ENCODE data around the gene HADHB.
"Not testable (repeated sequence)": the region's sequence is repeated elsewhere in the genome, so short reads cannot be mapped to it uniquely, and the experiment has no call there.

HADHB gene

GRCh38 chr2:26313446-26313845 lies 68.7 kb downstream of the HADHB start:
- Histone ChIP-seq H3K36me3 (ENCODE audit: control insufficient read depth in 2 of 2, insufficient read depth in 2 of 2, low read length in 2 of 2) (no peaks in the 10 kb centered on the region), H3K27me3 (ENCODE audit: control insufficient read depth in 1 of 2, insufficient read depth in 2 of 2, low read length in 2 of 2) (peaks cover 0 to 7% of the 10 kb centered on the region in 2 donors), H3K4me3 (ENCODE audit: low read length in 2 of 2) (no peak overlapping the region), H3K9me3 (ENCODE audit: control insufficient read depth in 2 of 2, low read length in 2 of 2) (no peaks in the 10 kb centered on the region), H3K27ac (ENCODE audit: low read length) (no peak overlapping the region), H3K9ac (ENCODE audit: low read length in 2 of 2) (no peak overlapping the region), H3K4me1 (ENCODE audit: control insufficient read depth, insufficient read depth, low read length) (no peaks in the 10 kb centered on the region)

GRCh38 chr2:26314243-26314642 lies 69.5 kb downstream of the HADHB start:
- Histone ChIP-seq H3K9ac (ENCODE audit: low read length in 2 of 2) (no peak overlapping the region), H3K36me3 (ENCODE audit: control insufficient read depth in 2 of 2, insufficient read depth in 2 of 2, low read length in 2 of 2) (no peaks in the 10 kb centered on the region), H3K4me3 (ENCODE audit: low read length in 2 of 2) (no peak overlapping the region), H3K27me3 (ENCODE audit: control insufficient read depth in 1 of 2, insufficient read depth in 2 of 2, low read length in 2 of 2) (peaks cover 2 to 7% of the 10 kb centered on the region in 2 donors), H3K27ac (ENCODE audit: low read length) (no peak overlapping the region), H3K9me3 (ENCODE audit: control insufficient read depth in 2 of 2, low read length in 2 of 2) (no peaks in the 10 kb centered on the region), H3K4me1 (ENCODE audit: control insufficient read depth, insufficient read depth, low read length) (no peaks in the 10 kb centered on the region)

GRCh38 chr2:26316041-26316440 lies 71.3 kb downstream of the HADHB start:
- Histone ChIP-seq H3K36me3 (ENCODE audit: control insufficient read depth in 2 of 2, insufficient read depth in 2 of 2, low read length in 2 of 2) (no peaks in the 10 kb centered on the region), H3K27me3 (ENCODE audit: control insufficient read depth in 1 of 2, insufficient read depth in 2 of 2, low read length in 2 of 2) (peaks cover 2 to 7% of the 10 kb centered on the region in 2 donors), H3K4me1 (ENCODE audit: control insufficient read depth, insufficient read depth, low read length) (no peaks in the 10 kb centered on the region), H3K27ac (ENCODE audit: low read length) (no peak overlapping the region), H3K4me3 (ENCODE audit: low read length in 2 of 2) (no peak overlapping the region), H3K9ac (ENCODE audit: low read length in 2 of 2) (no peak overlapping the region), H3K9me3 (ENCODE audit: control insufficient read depth in 2 of 2, low read length in 2 of 2) (no peaks in the 10 kb centered on the region)

GRCh38 chr2:26316845-26317244 lies 72.1 kb downstream of the HADHB start:
- Histone ChIP-seq H3K9me3 (ENCODE audit: control insufficient read depth in 2 of 2, low read length in 2 of 2) (no peaks in the 10 kb centered on the region), H3K9ac (ENCODE audit: low read length in 2 of 2) (no peak overlapping the region), H3K27me3 (ENCODE audit: control insufficient read depth in 1 of 2, insufficient read depth in 2 of 2, low read length in 2 of 2) (peaks cover 2 to 7% of the 10 kb centered on the region in 2 donors), H3K4me3 (ENCODE audit: low read length in 2 of 2) (no peak overlapping the region), H3K36me3 (ENCODE audit: control insufficient read depth in 2 of 2, insufficient read depth in 2 of 2, low read length in 2 of 2) (no peaks in the 10 kb centered on the region), H3K4me1 (ENCODE audit: control insufficient read depth, insufficient read depth, low read length) (no peaks in the 10 kb centered on the region), H3K27ac (ENCODE audit: low read length) (no peak overlapping the region)

- Histone ChIP-seq H3K36me3 (ENCODE audit: control insufficient read depth in 2 of 2, insufficient read depth in 2 of 2, low read length in 2 of 2) (no peaks in the 10 kb centered on the region), H3K4me1 (ENCODE audit: control insufficient read depth, insufficient read depth, low read length) (no peaks in the 10 kb centered on the region), H3K27me3 (ENCODE audit: control insufficient read depth in 1 of 2, insufficient read depth in 2 of 2, low read length in 2 of 2) (peaks cover 2 to 7% of the 10 kb centered on the region in 2 donors), H3K27ac (ENCODE audit: low read length) (no peak overlapping the region), H3K9me3 (ENCODE audit: control insufficient read depth in 2 of 2, low read length in 2 of 2) (no peaks in the 10 kb centered on the region), H3K4me3 (ENCODE audit: low read length in 2 of 2) (no peak overlapping the region), H3K9ac (ENCODE audit: low read length in 2 of 2) (no peak overlapping the region)
Measured at GRCh38 chr2:26317377-26318105, 72.8 kb downstream of the HADHB start.

GRCh38 chr2:26318950-26319349 lies 74.2 kb downstream of the HADHB start:
- Histone ChIP-seq H3K9me3 (ENCODE audit: control insufficient read depth in 2 of 2, low read length in 2 of 2) (no peaks in the 10 kb centered on the region), H3K4me1 (ENCODE audit: control insufficient read depth, insufficient read depth, low read length) (no peaks in the 10 kb centered on the region), H3K27me3 (ENCODE audit: control insufficient read depth in 1 of 2, insufficient read depth in 2 of 2, low read length in 2 of 2) (peaks cover 2 to 7% of the 10 kb centered on the region in 2 donors), H3K36me3 (ENCODE audit: control insufficient read depth in 2 of 2, insufficient read depth in 2 of 2, low read length in 2 of 2) (no peaks in the 10 kb centered on the region), H3K9ac (ENCODE audit: low read length in 2 of 2) (no peak overlapping the region), H3K4me3 (ENCODE audit: low read length in 2 of 2) (no peak overlapping the region), H3K27ac (ENCODE audit: low read length) (no peak overlapping the region)

GRCh38 chr2:26324479-26324878 lies 79.7 kb downstream of the HADHB start:
- H3K9me3 ChIP-seq (ENCODE audit: control insufficient read depth in 2 of 2, low read length in 2 of 2); H3K27me3 ChIP-seq (ENCODE audit: control insufficient read depth in 1 of 2, insufficient read depth in 2 of 2, low read length in 2 of 2); H3K4me3 ChIP-seq (ENCODE audit: low read length in 2 of 2); H3K27ac ChIP-seq (ENCODE audit: low read length); H3K9ac ChIP-seq (ENCODE audit: low read length in 2 of 2); H3K4me1 ChIP-seq (ENCODE audit: control insufficient read depth, insufficient read depth, low read length); H3K36me3 ChIP-seq (ENCODE audit: control insufficient read depth in 2 of 2, insufficient read depth in 2 of 2, low read length in 2 of 2): not testable (repeated sequence)

GRCh38 chr2:26324903-26325302 lies 80.2 kb downstream of the HADHB start:
- H3K27ac ChIP-seq (ENCODE audit: low read length), result no peak overlapping the region
- H3K27me3 ChIP-seq (ENCODE audit: control insufficient read depth in 1 of 2, insufficient read depth in 2 of 2, low read length in 2 of 2), result no peaks in the 10 kb centered on the region
- no peaks in the 10 kb centered on the region for H3K9me3 ChIP-seq (ENCODE audit: control insufficient read depth in 2 of 2, low read length in 2 of 2)
- H3K4me1 ChIP-seq (ENCODE audit: control insufficient read depth, insufficient read depth, low read length), result peaks cover 1% of the 10 kb centered on the region
- no peak overlapping the region for H3K4me3 ChIP-seq (ENCODE audit: low read length in 2 of 2)
- H3K36me3 ChIP-seq (ENCODE audit: control insufficient read depth in 2 of 2, insufficient read depth in 2 of 2, low read length in 2 of 2), result no peaks in the 10 kb centered on the region
- no peak overlapping the region for H3K9ac ChIP-seq (ENCODE audit: low read length in 2 of 2)

GRCh38 chr2:26325851-26326250 lies 81.1 kb downstream of the HADHB start:
- H3K9me3 ChIP-seq (ENCODE audit: control insufficient read depth in 2 of 2, low read length in 2 of 2), result no peaks in the 10 kb centered on the region
- H3K27ac ChIP-seq (ENCODE audit: low read length), result no peak overlapping the region
- no peak overlapping the region for H3K9ac ChIP-seq (ENCODE audit: low read length in 2 of 2)
- peaks cover 2% of the 10 kb centered on the region for H3K4me1 ChIP-seq (ENCODE audit: control insufficient read depth, insufficient read depth, low read length)
- no peak overlapping the region for H3K4me3 ChIP-seq (ENCODE audit: low read length in 2 of 2)
- no peaks in the 10 kb centered on the region for H3K36me3 ChIP-seq (ENCODE audit: control insufficient read depth in 2 of 2, insufficient read depth in 2 of 2, low read length in 2 of 2)
- H3K27me3 ChIP-seq (ENCODE audit: control insufficient read depth in 1 of 2, insufficient read depth in 2 of 2, low read length in 2 of 2), result no peaks in the 10 kb centered on the region

GRCh38 chr2:26326514-26326913 lies 81.8 kb downstream of the HADHB start:
- Histone ChIP-seq H3K27me3 (ENCODE audit: control insufficient read depth in 1 of 2, insufficient read depth in 2 of 2, low read length in 2 of 2) (no peaks in the 10 kb centered on the region), H3K27ac (ENCODE audit: low read length) (no peak overlapping the region), H3K9me3 (ENCODE audit: control insufficient read depth in 2 of 2, low read length in 2 of 2) (no peaks in the 10 kb centered on the region), H3K9ac (ENCODE audit: low read length in 2 of 2) (no peak overlapping the region), H3K36me3 (ENCODE audit: control insufficient read depth in 2 of 2, insufficient read depth in 2 of 2, low read length in 2 of 2) (no peaks in the 10 kb centered on the region), H3K4me1 (ENCODE audit: control insufficient read depth, insufficient read depth, low read length) (peaks cover 2% of the 10 kb centered on the region), H3K4me3 (ENCODE audit: low read length in 2 of 2) (no peak overlapping the region)
